Cardiac muscle cell (in vitro differentiated cells and primary cell): ENCODE measurements around the gene TMTC3. TPM values are rescaled to one million over a fixed set of nuclear protein-coding genes. Genes with fewer than 3 reads are reported as not detected.

ENCODE experiments used
- DNase-seq, 2 donors: peaks; one replicate each; pipeline versions ENCODE4 v3.0.0 to v3.0.0-alpha.2; 2010 to 2017; ENCODE audit warnings: low read depth in 1 of 2, low spot score in 1 of 2
- H3K27ac ChIP-seq: fragments of 200-600 bp; sonication (generic); 2 replicates; pipeline ENCODE4 v1.5.1; 2016
- H3K27me3 ChIP-seq: fragments of 200-600 bp; sonication (generic); 2 replicates; pipeline ENCODE4 v1.6.0; 2016; ENCODE audit warnings: control low read depth
- H3K36me3 ChIP-seq: fragments of 200-600 bp; sonication (generic); 2 replicates; pipeline ENCODE4 v1.5.1; 2016; ENCODE audit warnings: control low read depth
- H3K4me1 ChIP-seq: fragments of 200-600 bp; sonication (generic); 2 replicates; pipeline ENCODE4 v1.8.1; 2017; ENCODE audit warnings: low read depth, mild to moderate bottlenecking, mixed run types
- H3K4me3 ChIP-seq: fragments of 200-600 bp; sonication (generic); 2 replicates; pipeline ENCODE4 v1.5.1; 2016; ENCODE audit warnings: mild to moderate bottlenecking
- H3K9me3 ChIP-seq: fragments of 200-600 bp; sonication (generic); 2 replicates; pipeline ENCODE4 v1.5.1; 2017; ENCODE audit warnings: low read depth, mild to moderate bottlenecking, control low read depth
- polyA plus RNA-seq: library from polyadenylated mRNA; unstranded; fragments of >200 nt; fragmentation: Nextera tagmentation; extraction: Ambion mirVana; gene quantifications from 2 replicates; pipeline ENCODE4 v1.2.1, GENCODE V29; 2016
- total RNA-seq: library from RNA; depleted of rRNA; stranded (reverse); fragments of >200 nt; gene quantifications from 2 replicates; pipeline ENCODE4 v1.2.3, GENCODE V29; 2016
- TF ChIP-seq, protein P1 (sequence below): IDR thresholded peaks from 2 replicates; pipeline ENCODE4 v1.5.1; 2012; ENCODE audit warnings: low read depth, mild to moderate bottlenecking, low read length

The TMTC3 gene
- total and polyA plus RNA-seq, 2 experiments from 2014 or later: 5.6 to 13.8 TPM

DNA sequence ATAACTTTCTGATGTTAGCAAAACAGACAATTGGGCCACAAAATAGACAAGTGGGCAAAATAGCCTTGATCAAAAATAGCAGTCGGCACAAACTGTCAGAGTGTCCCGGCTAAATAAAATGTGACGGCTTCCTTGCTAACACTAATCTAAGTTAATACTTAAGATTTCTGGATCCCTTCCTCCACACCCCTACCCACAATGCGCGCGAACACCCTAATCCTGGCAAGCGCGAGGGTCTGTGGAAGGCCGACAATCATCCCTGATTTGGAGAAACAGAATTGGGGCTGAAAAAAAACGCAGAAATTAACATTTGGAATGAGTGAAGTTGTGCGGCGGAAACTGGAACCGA lies 708 bp upstream of the TMTC3 start:
- Histone ChIP-seq H3K36me3 (no peaks in the 10 kb centered on the region), H3K4me1 (peaks cover 2% of the 10 kb centered on the region), H3K4me3 (peak overlapping the region; percentile 81), H3K27me3 (no peaks in the 10 kb centered on the region), H3K27ac (peak overlapping the region; percentile 18), H3K9me3 (no peaks in the 10 kb centered on the region)
- DNase-seq: no peak
- TF ChIP-seq, protein P1, sequence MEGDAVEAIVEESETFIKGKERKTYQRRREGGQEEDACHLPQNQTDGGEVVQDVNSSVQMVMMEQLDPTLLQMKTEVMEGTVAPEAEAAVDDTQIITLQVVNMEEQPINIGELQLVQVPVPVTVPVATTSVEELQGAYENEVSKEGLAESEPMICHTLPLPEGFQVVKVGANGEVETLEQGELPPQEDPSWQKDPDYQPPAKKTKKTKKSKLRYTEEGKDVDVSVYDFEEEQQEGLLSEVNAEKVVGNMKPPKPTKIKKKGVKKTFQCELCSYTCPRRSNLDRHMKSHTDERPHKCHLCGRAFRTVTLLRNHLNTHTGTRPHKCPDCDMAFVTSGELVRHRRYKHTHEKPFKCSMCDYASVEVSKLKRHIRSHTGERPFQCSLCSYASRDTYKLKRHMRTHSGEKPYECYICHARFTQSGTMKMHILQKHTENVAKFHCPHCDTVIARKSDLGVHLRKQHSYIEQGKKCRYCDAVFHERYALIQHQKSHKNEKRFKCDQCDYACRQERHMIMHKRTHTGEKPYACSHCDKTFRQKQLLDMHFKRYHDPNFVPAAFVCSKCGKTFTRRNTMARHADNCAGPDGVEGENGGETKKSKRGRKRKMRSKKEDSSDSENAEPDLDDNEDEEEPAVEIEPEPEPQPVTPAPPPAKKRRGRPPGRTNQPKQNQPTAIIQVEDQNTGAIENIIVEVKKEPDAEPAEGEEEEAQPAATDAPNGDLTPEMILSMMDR: no peak

DNA sequence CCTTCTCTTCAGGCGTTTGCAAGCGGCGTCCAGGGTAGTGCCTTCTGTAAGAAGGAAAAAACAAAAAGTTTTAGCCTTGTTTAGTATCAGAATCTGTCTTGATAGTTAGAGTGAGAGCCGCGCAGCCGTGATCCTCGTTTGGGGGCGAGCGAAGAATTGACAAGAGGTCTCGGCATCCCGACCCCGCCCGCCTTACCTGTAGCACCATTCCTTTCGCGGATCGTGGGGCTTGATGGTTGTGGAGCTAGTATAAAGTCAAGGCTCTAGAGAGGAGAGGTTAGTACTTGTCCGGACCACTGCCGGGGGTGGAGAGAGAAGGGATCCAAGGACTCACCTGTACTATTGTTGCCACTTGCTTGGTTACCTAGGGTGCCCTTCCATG lies 494 bp downstream of the TMTC3 start:
- TF ChIP-seq, protein P1: no peak
- H3K27me3 ChIP-seq: no peaks in the 10 kb centered on the region
- DNase-seq: peak in 1 of 2 donors; percentile 20
- no peaks in the 10 kb centered on the region for H3K36me3 ChIP-seq
- no peaks in the 10 kb centered on the region for H3K9me3 ChIP-seq
- peak overlapping the region; percentile 81 for H3K4me3 ChIP-seq
- peak overlapping the region; percentile 12 for H3K27ac ChIP-seq
- H3K4me1 ChIP-seq: peaks cover 2% of the 10 kb centered on the region

DNA sequence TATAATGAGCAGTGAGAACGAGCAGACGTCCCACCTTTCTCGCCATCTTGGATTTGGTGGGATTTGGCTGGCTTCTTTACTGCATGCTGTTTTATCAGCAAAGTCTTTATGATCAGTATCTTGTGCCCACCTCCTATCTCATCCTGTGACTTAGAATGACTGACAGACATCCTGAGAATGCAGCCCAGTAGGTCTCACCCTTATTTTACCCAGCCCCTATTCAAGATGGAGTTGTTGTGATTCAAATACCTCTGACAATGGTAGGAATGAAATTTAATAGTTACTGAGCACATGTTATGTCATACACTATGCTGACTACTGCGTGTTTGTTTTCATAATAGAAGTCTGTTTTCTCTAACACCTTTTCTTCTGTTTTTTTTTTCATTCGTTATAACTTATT lies 1.9 kb downstream of the TMTC3 start:
- Histone ChIP-seq H3K9me3 (no peaks in the 10 kb centered on the region), H3K36me3 (no peaks in the 10 kb centered on the region), H3K27me3 (no peaks in the 10 kb centered on the region), H3K4me3 (no peak overlapping the region), H3K27ac (no peak overlapping the region), H3K4me1 (peaks cover 2% of the 10 kb centered on the region)
- TF ChIP-seq, protein P1: no peak
- DNase-seq: no peak

DNA sequence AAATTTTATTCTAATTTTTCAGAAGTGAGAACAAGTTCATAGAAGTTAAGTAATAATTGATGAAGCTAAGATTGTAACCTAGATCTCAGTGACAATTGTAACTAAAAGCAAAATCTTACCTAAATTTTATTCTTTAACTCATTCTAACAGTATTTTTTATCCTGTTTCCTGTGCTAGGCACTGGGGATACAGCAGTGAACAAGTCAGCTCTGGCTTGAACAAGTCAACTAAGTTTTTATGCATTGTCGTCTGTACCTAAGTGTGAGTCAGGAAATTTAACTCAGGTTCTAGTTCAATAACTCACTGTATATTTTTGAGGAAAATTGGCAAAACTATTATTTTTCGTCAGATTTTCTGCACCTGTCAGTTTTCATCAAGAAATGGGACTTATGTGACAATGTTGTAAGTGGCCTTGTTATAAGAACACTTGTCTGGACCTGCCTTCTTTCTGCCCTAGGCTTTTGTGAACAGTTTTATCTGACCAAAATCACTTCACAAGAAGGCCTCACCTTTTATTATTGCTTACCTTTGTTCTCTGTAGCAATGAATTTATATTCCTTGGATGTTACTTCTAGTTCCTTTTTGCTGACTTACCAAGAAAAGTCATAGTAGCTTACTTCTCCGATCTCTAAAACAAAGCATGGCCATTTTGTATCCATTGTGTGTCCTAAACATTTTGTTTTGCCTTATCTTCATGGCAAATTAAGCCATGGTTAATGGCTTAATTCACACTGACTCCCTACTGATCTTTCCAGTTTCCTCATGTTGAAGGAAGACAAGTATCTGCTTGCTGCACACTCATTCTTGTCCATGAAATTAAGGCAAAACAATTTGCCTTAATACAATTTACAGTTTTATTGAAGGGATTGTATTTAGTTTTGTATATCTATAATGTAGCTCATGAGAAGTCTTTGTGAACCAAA lies 2.7 kb downstream of the TMTC3 start:
- Histone ChIP-seq H3K9me3 (no peaks in the 10 kb centered on the region), H3K27ac (no peak overlapping the region), H3K4me3 (no peak overlapping the region), H3K36me3 (no peaks in the 10 kb centered on the region), H3K4me1 (peaks cover 2% of the 10 kb centered on the region), H3K27me3 (no peaks in the 10 kb centered on the region)
- TF ChIP-seq, protein P1: no peak
- no peak for DNase-seq

DNA sequence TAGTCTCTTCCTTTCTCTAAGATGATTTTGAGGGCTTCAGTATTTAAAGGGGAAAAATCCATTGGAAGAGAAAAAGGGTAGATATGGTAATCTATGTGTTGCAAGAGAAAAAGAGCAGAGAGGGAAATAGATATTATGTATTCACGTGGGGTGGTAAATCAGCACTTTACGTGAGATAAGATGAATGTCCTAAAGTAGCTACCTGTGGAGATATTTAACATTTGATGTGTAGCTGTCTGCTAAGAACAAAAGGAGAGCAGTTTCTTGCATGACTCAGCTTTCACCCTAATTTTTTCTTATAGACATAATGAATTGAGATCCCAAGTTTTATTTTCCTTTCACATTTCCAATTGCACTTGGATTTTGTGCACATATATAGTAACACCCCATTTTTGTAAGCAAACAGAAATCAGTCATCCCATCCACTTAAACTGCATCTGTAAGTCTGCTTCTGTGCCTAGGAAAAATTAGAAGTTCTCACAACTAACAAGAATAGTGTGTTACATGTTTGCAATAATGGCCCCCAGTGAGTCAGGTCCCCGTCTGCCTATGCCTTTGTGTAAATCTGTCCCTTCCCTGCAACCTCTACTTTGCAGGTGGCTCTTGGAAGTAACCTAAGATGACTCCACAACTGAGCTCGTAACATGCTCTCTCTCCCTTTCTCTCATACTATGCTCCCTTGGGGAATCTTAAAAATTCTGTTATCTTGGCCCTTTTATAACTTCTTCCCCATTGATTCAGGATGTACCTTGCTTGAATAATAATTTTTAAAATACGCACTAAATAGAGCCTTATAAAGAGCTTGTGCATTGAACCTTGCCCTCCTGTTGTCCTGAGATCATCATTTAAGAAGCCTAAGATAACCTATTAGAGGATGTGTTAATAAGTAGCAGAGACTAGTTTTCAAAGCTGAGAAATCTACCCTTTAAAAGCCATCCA lies 3.7 kb downstream of the TMTC3 start:
- TF ChIP-seq, protein P1: no peak
- DNase-seq: no peak
- no peak overlapping the region for H3K27ac ChIP-seq
- H3K4me3 ChIP-seq: no peak overlapping the region
- H3K9me3 ChIP-seq: no peaks in the 10 kb centered on the region
- no peaks in the 10 kb centered on the region for H3K27me3 ChIP-seq
- H3K4me1 ChIP-seq: peaks cover 2% of the 10 kb centered on the region
- H3K36me3 ChIP-seq: no peaks in the 10 kb centered on the region
